Thoracic aorta endothelial cell (primary cell): ENCODE data around the gene GSG1. TPM values are rescaled to one million over a fixed set of nuclear protein-coding genes. Genes with fewer than 3 reads are reported as not detected.

Experiments used
- total RNA-seq: library from RNA; depleted of rRNA; stranded (reverse); fragments of >200 nt; gene quantifications from 2 replicates; pipeline ENCODE4 v1.2.3, GENCODE V29; 2012

The GSG1 gene
- total RNA-seq = not detected in 2 replicates

GRCh38 chr12:13103391-13104033, at the start of gene GSG1:
Gene GSG1 (minus strand): TSS chr12:13103667. CDS start chr12:13103512, 155 bp downstream.

GRCh38 chr12:13044002-13044905, 59.2 kb downstream of the GSG1 start, which contains the start of gene FAM234B:
Gene FAM234B (plus strand): TSS chr12:13044381. CDS start chr12:13044404, 23 bp downstream.

Other genes with a start within 250 kb of the GSG1 start
- 18.0 and 48.8 TPM in 2 replicates for gene GPRC5A, start 212.1 kb downstream of the GSG1 start, total RNA-seq
- gene GPRC5D, start 151.5 kb downstream of the GSG1 start, total RNA-seq = not detected in 2 replicates
- gene HEBP1, start 103.4 kb downstream of the GSG1 start, total RNA-seq = 23.0 and 23.8 TPM in 2 replicates
- 7.6 and 10.5 TPM in 2 replicates for gene FAM234B, start 59.3 kb downstream of the GSG1 start, total RNA-seq
- 174 and 574 TPM in 2 replicates for gene EMP1, start 93.1 kb upstream of the GSG1 start, total RNA-seq